K562 (cell line): Measurements from ENCODE around the gene ZNF487. TPM values are rescaled to one million over a fixed set of nuclear protein-coding genes. Genes with fewer than 3 reads are reported as not detected.

Source experiments
- ARNT ChIP-seq, 2 experiments: fragments of 450-650 bp; IDR thresholded peaks; 2 replicates each; pipeline ENCODE4 v1.6.1; 2016; ENCODE audit warnings: mild to moderate bottlenecking in 1 of 2
- BCOR ChIP-seq: fragments of 450-650 bp; IDR thresholded peaks from 2 replicates; pipeline ENCODE4 v1.6.1; 2016
- BDP1 ChIP-seq: IDR thresholded peaks from 3 replicates; pipeline ENCODE4 v1.6.1; 2011; ENCODE audit not compliant: insufficient read length, insufficient read depth
- C11orf30 ChIP-seq: fragments of 450-650 bp; IDR thresholded peaks from 2 replicates; pipeline ENCODE4 v1.6.1; 2016; ENCODE audit warnings: low read depth, mild to moderate bottlenecking
- CEBPZ ChIP-seq: fragments of 150-350 bp; IDR thresholded peaks from 2 replicates; pipeline ENCODE4 v1.6.1; 2014; ENCODE audit warnings: low read depth, mild to moderate bottlenecking, low read length, borderline replicate concordance
- FOXM1 ChIP-seq, 2 experiments: fragments of 450-650 bp in 1 of 2; sonication (generic) in 1 of 2; formaldehyde crosslinking in 1 of 2; IDR thresholded peaks; 2 replicates each; pipeline versions ENCODE4 v1.6.1 to v1.9.0; 2017 to 2022; ENCODE audit warnings: low read depth in 2 of 2, mild to moderate bottlenecking in 2 of 2, missing genetic modification reagents in 1 of 2, moderate library complexity in 1 of 2
- GTF2B ChIP-seq: IDR thresholded peaks from 2 replicates; pipeline ENCODE4 v1.6.1; 2011; ENCODE audit not compliant: insufficient read length; ENCODE audit errors: extremely low read depth
- MAFF ChIP-seq: IDR thresholded peaks from 2 replicates; pipeline ENCODE4 v1.6.1; 2012; ENCODE audit warnings: low read length, improper control_type of control experiment
- MCM3 ChIP-seq: fragments of 450-650 bp; IDR thresholded peaks from 2 replicates; pipeline ENCODE4 v1.6.1; 2016
- MXD1 ChIP-seq: fragments of 250-450 bp; sonication (Bioruptor Pico); IDR thresholded peaks from 2 replicates; pipeline ENCODE4 v1.8.0; 2021; ENCODE audit warnings: borderline replicate concordance, mild to moderate bottlenecking, moderate library complexity; ENCODE audit not compliant: poor library complexity, severe bottlenecking
- NCOA4 ChIP-seq: fragments of 450-650 bp; IDR thresholded peaks from 2 replicates; pipeline ENCODE4 v1.6.1; 2018; ENCODE audit warnings: mild to moderate bottlenecking; ENCODE audit not compliant: partially characterized antibody
- NFYB ChIP-seq: IDR thresholded peaks from 2 replicates; pipeline ENCODE4 v1.6.1; 2011; ENCODE audit warnings: mild to moderate bottlenecking, moderate library complexity; ENCODE audit not compliant: insufficient read length; ENCODE audit errors: extremely low read depth
- POLR2AphosphoS5 ChIP-seq: IDR thresholded peaks from 2 replicates; pipeline ENCODE4 v1.6.1; 2011; ENCODE audit warnings: mild to moderate bottlenecking, low read depth, low read length, moderate library complexity; ENCODE audit not compliant: control insufficient read depth, insufficient read depth
- POLR3A ChIP-seq: IDR thresholded peaks from 2 replicates; pipeline ENCODE4 v1.6.1; 2011; ENCODE audit warnings: borderline replicate concordance, mild to moderate bottlenecking, moderate library complexity; ENCODE audit not compliant: insufficient read length, insufficient read depth; ENCODE audit errors: extremely low read depth
- PTRF ChIP-seq: fragments of 450-650 bp; IDR thresholded peaks from 2 replicates; pipeline ENCODE4 v1.6.1; 2016; ENCODE audit warnings: mild to moderate bottlenecking, missing genetic modification characterization, missing compliant biosample characterization
- RBM15 ChIP-seq: fragments of 200-400 bp; formaldehyde crosslinking; IDR thresholded peaks from 2 replicates; pipeline ENCODE4 v1.6.1; 2018; ENCODE audit warnings: mild to moderate bottlenecking, low read length, moderate library complexity; ENCODE audit not compliant: insufficient read depth
- SIX5 ChIP-seq, 2 experiments: IDR thresholded peaks; 2 replicates each; pipeline ENCODE4 v1.6.1; 2011; ENCODE audit warnings: low read length in 2 of 2, borderline replicate concordance in 1 of 2, low read depth in 1 of 2, mild to moderate bottlenecking in 1 of 2, moderate library complexity in 1 of 2; ENCODE audit not compliant: insufficient read depth in 1 of 2
- SMAD3 ChIP-seq: fragments of 450-650 bp; formaldehyde crosslinking; conservative IDR thresholded peaks from 2 replicates; pipeline ENCODE4 v1.4.0; 2020; ENCODE audit warnings: mild to moderate bottlenecking
- SP2 ChIP-seq: IDR thresholded peaks from 2 replicates; pipeline ENCODE4 v1.6.1; 2011; ENCODE audit warnings: mild to moderate bottlenecking, low read depth, low read length, moderate library complexity; ENCODE audit not compliant: poor library complexity, severe bottlenecking; ENCODE audit errors: extremely low read depth
- SRF ChIP-seq, 2 experiments: fragments of 250-450, 450-650 bp in 1 of 2; sonication (Bioruptor Pico) in 1 of 2; sonication (generic) in 1 of 2; formaldehyde crosslinking; IDR thresholded peaks; 2 replicates each; pipeline versions ENCODE4 v1.5.0 to v1.5.1; 2020 to 2022; ENCODE audit warnings: mild to moderate bottlenecking in 1 of 2, missing genetic modification reagents in 1 of 2
- ZNF436 ChIP-seq: fragments of 250-450, 450-650 bp; sonication (Bioruptor Pico); formaldehyde crosslinking; IDR thresholded peaks from 2 replicates; pipeline ENCODE4 v1.7.0; 2020; ENCODE audit warnings: mild to moderate bottlenecking
- ZNF589 ChIP-seq: fragments of 200-800 bp; sonication (Bioruptor generic); IDR thresholded peaks from 2 replicates; pipeline ENCODE4 v1.6.1; 2016; ENCODE audit warnings: low read depth, missing genetic modification characterization, missing compliant biosample characterization
- ZNF766 ChIP-seq: fragments of 200-800 bp; sonication (Bioruptor generic); conservative IDR thresholded peaks from 2 replicates; pipeline ENCODE4 v1.6.1; 2016; ENCODE audit warnings: missing genetic modification characterization, missing compliant biosample characterization
- polyA plus RNA-seq, 8 experiments: library from polyadenylated mRNA; depleted of rRNA in 4 of 8; stranded (reverse) in 5 of 8; unstranded in 3 of 8; fragments of >200 nt; fragmentation: Nextera tagmentation in 2 of 8; fragmentation: Illumina TruSeq in 1 of 8; extraction: Ambion mirVana in 2 of 8; extraction: Trizol in 1 of 8; gene quantifications; 2 replicates each; pipeline versions ENCODE4 v1.2.1 to v1.2.3, GENCODE V29; 2011 to 2014; ENCODE audit warnings: inconsistent platforms in 1 of 8, missing spikeins in 1 of 8
- total RNA-seq, 7 experiments: library from RNA; depleted of rRNA in 6 of 7; stranded (reverse); fragments of >200 nt in 6 of 7; fragmentation: Illumina TruSeq in 2 of 7; extraction: Trizol in 2 of 7; gene quantifications; 2 replicates each; pipeline versions ENCODE4 v1.2.1 to v1.2.3, GENCODE V29; 2011 to 2021; ENCODE audit warnings: low replicate concordance in 1 of 7

Gene ZNF487
- total and polyA plus RNA-seq, 9 of the 15 experiments (the other 6 are each of a cell fraction or from before 2014, with no cell fraction given), result 1.9 to 6.5 (median 4.2) TPM

GRCh38 chr10:43407576-43408330 lies 29.2 kb upstream of the ZNF487 start (continued):
- no peak for TF ChIP-seq POLR3A
- TF ChIP-seq ZNF436 (CRISPR knock-in tag), result 0 out of 2 replicates have a peak, but pooled peaks have one; percentile 31
- peak; percentile 18 for TF ChIP-seq SP2
- peak; percentile 67 for TF ChIP-seq ZNF589 (CRISPR knock-in tag)
- TF ChIP-seq NFYB, result no peak
- no peak for TF ChIP-seq RBM15
- no peak for TF ChIP-seq C11orf30
- peak; percentile 52; the same call in 1 of the 2 replicates for TF ChIP-seq ZNF766 (CRISPR knock-in tag)
- peak; percentile 91 for TF ChIP-seq BCOR
- peak; percentile 98 for TF ChIP-seq POLR2AphosphoS5
- no peak for TF ChIP-seq NCOA4
- TF ChIP-seq FOXM1 (IDR thresholded peaks at IDR 0.05; ENCODE audit: low read depth), result no peak
- no peak; the same call in 1 of the 2 replicates for TF ChIP-seq FOXM1 (CRISPR knock-in tag; IDR thresholded peaks at IDR 0.05; ENCODE audit: low read depth)
- TF ChIP-seq GTF2B, result peak; percentile 65
- no peak for TF ChIP-seq CEBPZ
- no peak; a peak in 1 of 4 replicates for TF ChIP-seq ARNT (IDR thresholded peaks at IDR 0.05)
- TF ChIP-seq MAFF, result no peak
- TF ChIP-seq PTRF (tag), result no peak
- TF ChIP-seq MCM3, result no peak
- no peak for TF ChIP-seq SMAD3 (CRISPR knock-in tag)
- TF ChIP-seq BDP1, result no peak
- TF ChIP-seq SIX5 (IDR thresholded peaks at IDR 0.05; ENCODE audit: borderline replicate concordance in 1 of 2, insufficient read depth in 1 of 2, low read depth in 1 of 2, low read length in 2 of 2), result no peak
- peak in 1 of 2 experiments; percentile 89; a peak in 2 of 4 replicates for TF ChIP-seq SRF (CRISPR knock-in tag; IDR thresholded peaks at IDR 0.05)
- peak; percentile 52 for TF ChIP-seq MXD1 (CRISPR knock-in tag)
